HCT116 (cell line): ENCODE results near the gene HBM.

Experiments
- CTCF ChIP-seq, 3 experiments: fragments of 200-600 bp in 1 of 3; sonication (generic) in 1 of 3; IDR thresholded peaks in 2 of 3; conservative IDR thresholded peaks in 1 of 3; 2 replicates each; pipeline ENCODE4 v1.5.1; 2012 to 2017; ENCODE audit warnings: low read depth in 2 of 3, low read length in 2 of 3, antibody characterized with exemption in 1 of 3, borderline replicate concordance in 1 of 3, control low read depth in 1 of 3, mild to moderate bottlenecking in 1 of 3, mixed read lengths in 1 of 3, mixed run types in 1 of 3, moderate library complexity in 1 of 3; ENCODE audit not compliant: insufficient read depth in 1 of 3
- EZH2 ChIP-seq: fragments of 200-600 bp; sonication (generic); IDR thresholded peaks from 2 replicates; pipeline ENCODE4 v1.6.1; 2017; ENCODE audit warnings: antibody characterized with exemption, mixed run types
- MAX ChIP-seq: IDR thresholded peaks from 2 replicates; pipeline ENCODE4 v1.6.1; 2012
- POLR2A ChIP-seq: IDR thresholded peaks from 2 replicates; pipeline ENCODE4 v1.7.0; 2011; ENCODE audit warnings: borderline replicate concordance; ENCODE audit not compliant: insufficient read depth, insufficient read length; ENCODE audit errors: extremely low read depth
- POLR2AphosphoS5 ChIP-seq: IDR thresholded peaks from 2 replicates; pipeline ENCODE4 v1.6.1; 2011; ENCODE audit warnings: mild to moderate bottlenecking, low read depth, low read length, moderate library complexity
- REST ChIP-seq: IDR thresholded peaks from 2 replicates; pipeline ENCODE4 v1.6.1; 2012; ENCODE audit warnings: low read depth
- SIN3A ChIP-seq: IDR thresholded peaks from 2 replicates; pipeline ENCODE4 v1.6.1; 2012; ENCODE audit warnings: low read depth
- ZNF274 ChIP-seq: fragments of 200-500 bp; sonication (Bioruptor generic); IDR thresholded peaks from 2 replicates; pipeline ENCODE4 v1.6.1; 2014; ENCODE audit warnings: mild to moderate bottlenecking, low read depth, low read length, inconsistent platforms

GRCh38 chr16:168424-168823 lies 2.6 kb downstream of the HBM start:
- TF ChIP-seq SIN3A, result no peak
- no peak for TF ChIP-seq CTCF (IDR thresholded peaks at IDR 0.05 in 2 of 3, conservative IDR thresholded peaks at IDR 0.05 in 1 of 3; ENCODE audit: borderline replicate concordance in 1 of 3, insufficient read depth in 1 of 3, low read depth in 2 of 3, low read length in 2 of 3)
- no peak for TF ChIP-seq POLR2AphosphoS5
- no peak for TF ChIP-seq MAX
- no peak for TF ChIP-seq EZH2
- no peak for TF ChIP-seq ZNF274
- TF ChIP-seq REST, result no peak
- TF ChIP-seq POLR2A, result no peak
